GM12892 (cell line): ENCODE data around the gene PPP2R5C.

Experiments
- POLR2A ChIP-seq: IDR thresholded peaks from 2 replicates; pipeline ENCODE4 v1.6.1; 2011; ENCODE audit warnings: low read depth, low read length, control low read depth
- POLR2AphosphoS5 ChIP-seq: IDR thresholded peaks from 2 replicates; pipeline ENCODE4 v1.6.1; 2011; ENCODE audit warnings: low read depth, low read length, control low read depth
- TAF1 ChIP-seq: IDR thresholded peaks from 2 replicates; pipeline ENCODE4 v1.6.1; 2011; ENCODE audit warnings: low read depth, mild to moderate bottlenecking, control low read depth, low read length, borderline replicate concordance

- TF ChIP-seq TAF1 (no peak), POLR2AphosphoS5 (no peak), POLR2A (no peak)
These were observed 17.8 kb upstream of the PPP2R5C start for GRCh38 chr14:101743701-101744100.
